Adrenal gland (tissue), 5 donors: ENCODE results near the gene SETD2.
"Not testable (repeated sequence)": the region's sequence is repeated elsewhere in the genome, so short reads cannot be mapped to it uniquely, and the experiment has no call there.

Experiments
- CTCF ChIP-seq, 6 experiments: fragments of 450-650 bp in 4 of 6; fragments of 200-600 bp in 2 of 6; sonication (generic) in 1 of 6; IDR thresholded peaks; 1 replicate in 5 of 6; 2 replicates in 1 of 6; pipeline versions ENCODE4 v1.5.1 to v1.8.0; 2016 to 2021; ENCODE audit warnings: antibody characterized with exemption in 6 of 6, mild to moderate bottlenecking in 2 of 6, moderate library complexity in 1 of 6
- POLR2A ChIP-seq, 2 donors: fragments of 450-650 bp; IDR thresholded peaks; one replicate each; pipeline ENCODE4 v1.6.1; 2017; ENCODE audit warnings: antibody characterized with exemption in 2 of 2, mild to moderate bottlenecking in 2 of 2, moderate library complexity in 1 of 2
- donor health status: DM: no; HTN: no; CAD: no.

DNA sequence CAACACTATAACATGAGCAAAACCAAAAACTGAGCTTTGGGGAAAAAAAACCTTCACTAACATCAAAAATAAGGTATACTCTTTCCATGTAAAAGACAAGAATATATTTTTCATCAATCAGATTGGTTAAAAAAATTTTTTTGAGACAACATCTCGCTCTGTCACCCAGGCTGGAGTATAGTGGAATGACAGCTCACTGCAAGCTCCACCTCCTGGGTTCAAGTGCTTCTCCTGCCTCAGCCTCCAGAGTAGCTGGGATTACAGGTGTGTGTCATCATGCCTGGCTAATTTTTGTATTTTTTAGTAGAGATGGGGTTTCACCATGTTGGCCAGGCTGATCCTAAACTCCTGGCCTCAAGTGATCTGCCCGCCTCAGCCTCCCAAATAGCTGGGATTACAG, 48.4 kb downstream of the SETD2 start:
- not testable (repeated sequence) for TF ChIP-seq POLR2A, CTCF (IDR thresholded peaks at IDR 0.05)
